ENCODE results near the gene TTLL6.
A peak's percentile ranks its signal among the peaks of the same experiment; 100 is the strongest.

The TTLL6 gene

GRCh38 chr17:48746916-48747444 lies 70.0 kb downstream of the TTLL6 start:
- H4K91ac ChIP-seq (ENCODE audit: low read depth, low read length, poor library complexity), result no peak overlapping the region
- no CpG with 5 or more reads among the region's 21 CpGs for WGBS, 2 donors (ENCODE audit: extremely low coverage in 2 of 2, insufficient read length in 2 of 2, insufficient replicate concordance in 1 of 2)
- peaks cover 0 to 7% of the 10 kb centered on the region in 2 donors for H3K9me3 ChIP-seq (replicated peaks in 1 of 2; ENCODE audit: control insufficient read depth in 2 of 2, insufficient read depth in 1 of 2, low read depth in 1 of 2, low read length in 2 of 2)
- H3K27ac ChIP-seq (replicated peaks; ENCODE audit: low read length), result no peak overlapping the region
- no peak overlapping the region for H3K14ac ChIP-seq (ENCODE audit: low read length)
- no peak overlapping the region for H3K18ac ChIP-seq (ENCODE audit: low read length)
- DNase-seq (ENCODE audit: low spot score), result no peak
- H2BK120ac ChIP-seq (ENCODE audit: low read depth, low read length), result no peak overlapping the region
- no peak overlapping the region for H3K4me3 ChIP-seq (ENCODE audit: low read length in 2 of 2)
- H3K79me1 ChIP-seq (ENCODE audit: low read depth, low read length), result no peaks in the 10 kb centered on the region
- no peak overlapping the region for H3K4ac ChIP-seq (ENCODE audit: low read length)
- peak overlapping the region; percentile 30 for H2AFZ ChIP-seq (ENCODE audit: low read length)
- H4K8ac ChIP-seq (ENCODE audit: low read depth, low read length), result no peak overlapping the region
- H3K4me1 ChIP-seq (ENCODE audit: control insufficient read depth in 2 of 2, insufficient read depth in 1 of 2, low read depth in 1 of 2, low read length in 2 of 2), result no peaks in the 10 kb centered on the region
- H3K36me3 ChIP-seq (replicated peaks in 1 of 2; ENCODE audit: control insufficient read depth in 2 of 2, insufficient read depth in 2 of 2, low read length in 2 of 2), result no peaks in the 10 kb centered on the region
- H3K9ac ChIP-seq (ENCODE audit: low read depth, low read length, poor library complexity), result no peak overlapping the region
- H2BK5ac ChIP-seq (ENCODE audit: low read length), result no peak overlapping the region
- H3K27me3 ChIP-seq (ENCODE audit: control insufficient read depth in 3 of 3, insufficient read depth in 3 of 3, low read depth in 1 of 3, low read length in 3 of 3), result peaks cover 42 to 100% (median 89%) of the 10 kb centered on the region in 3 experiments
- peak overlapping the region; percentile 13 for H3K23ac ChIP-seq (ENCODE audit: low read depth, low read length, poor library complexity)
- no peak overlapping the region for H2AK5ac ChIP-seq (ENCODE audit: low read depth, low read length)
- no peak overlapping the region for H2BK12ac ChIP-seq (ENCODE audit: low read length)
- H3K4me2 ChIP-seq (ENCODE audit: insufficient read depth, low read length, poor library complexity, severe bottlenecking), result no peak overlapping the region
- H2BK15ac ChIP-seq (ENCODE audit: low read length), result no peak overlapping the region

DNA sequence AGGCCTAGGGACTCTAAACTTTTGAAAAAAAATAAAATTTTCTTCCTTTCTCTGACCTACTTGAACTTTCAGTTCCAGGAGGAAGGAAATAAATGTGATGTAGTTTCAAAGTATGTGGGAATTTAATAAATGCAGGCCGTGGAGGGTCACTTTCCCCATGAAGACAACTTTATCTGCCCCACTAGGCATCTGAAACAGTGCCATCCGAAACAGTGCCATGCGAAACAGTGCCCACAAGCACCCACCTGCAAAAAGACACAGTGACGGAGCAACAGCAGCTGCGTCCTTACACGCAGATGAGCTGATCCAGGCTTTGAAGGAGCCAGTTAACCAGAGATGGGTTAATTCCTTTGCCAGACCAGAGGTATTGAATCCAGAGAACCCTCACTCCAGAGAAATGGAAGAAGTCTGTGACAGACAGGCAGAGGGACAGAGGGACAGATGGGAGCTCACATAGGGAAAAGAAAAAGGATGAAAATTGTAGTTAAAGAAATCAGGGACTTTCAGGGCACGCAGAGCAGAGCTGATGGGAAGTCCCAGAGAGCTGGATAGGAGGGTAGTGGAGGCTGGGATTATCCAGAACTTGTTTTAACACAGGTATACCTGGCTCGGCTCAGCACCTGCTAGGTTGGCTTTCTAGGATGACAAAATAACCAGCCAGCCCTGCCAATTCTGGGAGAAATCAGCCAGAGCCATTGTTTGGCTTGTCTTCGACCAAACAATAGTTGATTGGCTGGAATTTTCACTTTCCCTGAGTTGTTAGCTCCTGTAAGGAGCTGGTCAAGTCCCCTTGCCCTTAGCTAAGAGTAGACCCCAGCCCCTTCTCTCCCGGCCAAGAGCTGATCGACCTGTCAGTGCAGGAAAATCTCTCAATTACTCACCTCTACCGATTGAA lies 71.4 kb downstream of the TTLL6 start:
- H3K4ac ChIP-seq (ENCODE audit: low read length), result no peak overlapping the region
- peaks cover 36 to 99% (median 88%) of the 10 kb centered on the region in 3 experiments for H3K27me3 ChIP-seq (ENCODE audit: control insufficient read depth in 3 of 3, insufficient read depth in 3 of 3, low read depth in 1 of 3, low read length in 3 of 3)
- WGBS, 2 donors (ENCODE audit: extremely low coverage in 2 of 2, insufficient read length in 2 of 2, insufficient replicate concordance in 1 of 2), result no CpG with 5 or more reads among the region's 12 CpGs
- H3K14ac ChIP-seq (ENCODE audit: low read length), result no peak overlapping the region
- H2AK5ac ChIP-seq (ENCODE audit: low read depth, low read length), result no peak overlapping the region
- no peaks in the 10 kb centered on the region for H3K4me1 ChIP-seq (ENCODE audit: control insufficient read depth in 2 of 2, insufficient read depth in 1 of 2, low read depth in 1 of 2, low read length in 2 of 2)
- H3K79me1 ChIP-seq (ENCODE audit: low read depth, low read length), result no peaks in the 10 kb centered on the region
- no peak overlapping the region for H2BK15ac ChIP-seq (ENCODE audit: low read length)
- no peak overlapping the region for H3K9ac ChIP-seq (ENCODE audit: low read depth, low read length, poor library complexity)
- no peak overlapping the region for H4K91ac ChIP-seq (ENCODE audit: low read depth, low read length, poor library complexity)
- no peak overlapping the region for H3K18ac ChIP-seq (ENCODE audit: low read length)
- no peak overlapping the region for H3K4me3 ChIP-seq (ENCODE audit: low read length in 2 of 2)
- no peak overlapping the region for H3K27ac ChIP-seq (replicated peaks; ENCODE audit: low read length)
- H3K23ac ChIP-seq (ENCODE audit: low read depth, low read length, poor library complexity), result no peak overlapping the region
- no peak overlapping the region for H4K8ac ChIP-seq (ENCODE audit: low read depth, low read length)
- no peak overlapping the region for H3K4me2 ChIP-seq (ENCODE audit: insufficient read depth, low read length, poor library complexity, severe bottlenecking)
- peaks cover 0 to 7% of the 10 kb centered on the region in 2 donors for H3K9me3 ChIP-seq (replicated peaks in 1 of 2; ENCODE audit: control insufficient read depth in 2 of 2, insufficient read depth in 1 of 2, low read depth in 1 of 2, low read length in 2 of 2)
- H2BK12ac ChIP-seq (ENCODE audit: low read length), result no peak overlapping the region
- H2BK5ac ChIP-seq (ENCODE audit: low read length), result no peak overlapping the region
- H3K36me3 ChIP-seq (replicated peaks in 1 of 2; ENCODE audit: control insufficient read depth in 2 of 2, insufficient read depth in 2 of 2, low read length in 2 of 2), result no peaks in the 10 kb centered on the region
- H2AFZ ChIP-seq (ENCODE audit: low read length), result no peak overlapping the region
- no peak overlapping the region for H2BK120ac ChIP-seq (ENCODE audit: low read depth, low read length)
- DNase-seq (ENCODE audit: low spot score), result no peak

DNA sequence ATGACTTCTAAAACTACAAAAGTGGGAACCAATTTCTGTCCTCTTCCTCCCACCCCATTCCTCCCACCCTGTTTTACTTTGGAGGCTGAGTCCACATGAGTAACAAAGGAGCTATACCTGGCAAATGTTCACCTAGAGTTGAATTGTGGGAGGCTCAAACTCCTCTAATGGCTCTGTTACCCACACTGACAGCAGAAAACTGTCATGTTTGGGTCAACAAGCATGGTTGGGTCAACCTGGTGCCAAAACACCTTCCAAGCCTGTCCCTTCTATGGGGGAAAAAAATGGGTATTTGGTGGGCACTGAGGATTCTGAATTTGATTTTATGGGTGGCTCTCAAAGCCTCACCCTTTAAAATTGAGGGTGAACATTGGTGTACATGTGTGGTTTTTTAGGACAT lies 76.5 kb downstream of the TTLL6 start:
- H3K4me2 ChIP-seq (ENCODE audit: insufficient read depth, low read length, poor library complexity, severe bottlenecking), result no peak overlapping the region
- H3K4me3 ChIP-seq (ENCODE audit: low read length in 2 of 2), result no peak overlapping the region
- no peaks in the 10 kb centered on the region for H3K36me3 ChIP-seq (replicated peaks in 1 of 2; ENCODE audit: control insufficient read depth in 2 of 2, insufficient read depth in 2 of 2, low read length in 2 of 2)
- no peak overlapping the region for H3K23ac ChIP-seq (ENCODE audit: low read depth, low read length, poor library complexity)
- H3K9ac ChIP-seq (ENCODE audit: low read depth, low read length, poor library complexity), result no peak overlapping the region
- H2BK120ac ChIP-seq (ENCODE audit: low read depth, low read length), result no peak overlapping the region
- H3K27ac ChIP-seq (replicated peaks; ENCODE audit: low read length), result no peak overlapping the region
- no peak overlapping the region for H3K18ac ChIP-seq (ENCODE audit: low read length)
- no peak overlapping the region for H2BK15ac ChIP-seq (ENCODE audit: low read length)
- no peak overlapping the region for H2BK12ac ChIP-seq (ENCODE audit: low read length)
- no peaks in the 10 kb centered on the region for H3K79me1 ChIP-seq (ENCODE audit: low read depth, low read length)
- H2BK5ac ChIP-seq (ENCODE audit: low read length), result no peak overlapping the region
- H3K14ac ChIP-seq (ENCODE audit: low read length), result no peak overlapping the region
- no peak overlapping the region for H2AK5ac ChIP-seq (ENCODE audit: low read depth, low read length)
- DNase-seq (ENCODE audit: low spot score), result no peak
- peaks cover 32 to 97% (median 93%) of the 10 kb centered on the region in 3 experiments for H3K27me3 ChIP-seq (ENCODE audit: control insufficient read depth in 3 of 3, insufficient read depth in 3 of 3, low read depth in 1 of 3, low read length in 3 of 3)
- peaks cover 0 to 5% of the 10 kb centered on the region in 2 donors for H3K9me3 ChIP-seq (replicated peaks in 1 of 2; ENCODE audit: control insufficient read depth in 2 of 2, insufficient read depth in 1 of 2, low read depth in 1 of 2, low read length in 2 of 2)
- H4K8ac ChIP-seq (ENCODE audit: low read depth, low read length), result no peak overlapping the region
- no peak overlapping the region for H3K4ac ChIP-seq (ENCODE audit: low read length)
- H2AFZ ChIP-seq (ENCODE audit: low read length), result no peak overlapping the region
- no peaks in the 10 kb centered on the region for H3K4me1 ChIP-seq (ENCODE audit: control insufficient read depth in 2 of 2, insufficient read depth in 1 of 2, low read depth in 1 of 2, low read length in 2 of 2)
- no peak overlapping the region for H4K91ac ChIP-seq (ENCODE audit: low read depth, low read length, poor library complexity)

DNA sequence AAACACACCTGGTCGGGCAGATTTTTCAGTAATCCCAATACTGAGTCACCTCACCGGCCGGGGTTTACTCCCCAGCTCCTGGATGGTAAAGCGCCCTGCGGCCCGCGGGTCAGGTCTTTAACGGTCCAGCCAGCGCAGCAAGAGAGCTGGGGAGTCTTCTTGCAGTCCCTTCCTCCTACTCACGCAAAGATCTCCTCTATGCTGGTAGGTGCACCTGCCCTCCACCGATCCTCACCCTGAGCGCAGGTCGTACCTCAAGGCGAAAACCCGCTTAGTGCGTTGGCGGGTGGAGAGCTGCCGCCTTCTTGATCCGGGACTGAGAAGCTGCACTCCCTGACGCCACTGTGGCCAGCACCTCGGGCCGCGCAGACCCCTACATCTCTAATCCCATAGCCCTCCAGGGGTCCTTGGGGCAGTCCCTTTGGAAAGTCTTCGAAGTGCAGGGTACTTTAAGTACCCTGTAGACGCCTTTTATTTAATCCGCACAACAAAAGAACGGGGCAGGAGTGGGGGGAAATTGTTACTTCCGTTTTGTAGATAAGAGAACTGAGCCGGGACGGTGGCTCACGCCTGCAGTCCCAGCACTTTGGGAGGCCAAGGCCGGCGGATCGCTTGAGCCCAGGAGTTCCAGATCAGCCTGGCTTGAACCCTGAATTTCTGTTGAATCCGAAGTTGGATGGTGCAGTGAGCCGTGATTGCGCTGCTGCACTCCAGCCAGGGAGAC lies 78.1 kb downstream of the TTLL6 start:
- WGBS, 2 donors (ENCODE audit: extremely low coverage in 2 of 2, insufficient read length in 2 of 2, insufficient replicate concordance in 1 of 2), result no CpG with 5 or more reads among the region's 37 CpGs
- no peak overlapping the region for H2AK5ac ChIP-seq (ENCODE audit: low read depth, low read length)
- no peaks in the 10 kb centered on the region for H3K79me1 ChIP-seq (ENCODE audit: low read depth, low read length)

More for the DNA sequence above, 78.1 kb downstream of the TTLL6 start:
- H4K91ac ChIP-seq (ENCODE audit: low read depth, low read length, poor library complexity), result no peak overlapping the region
- peaks cover 29 to 97% (median 94%) of the 10 kb centered on the region in 3 experiments for H3K27me3 ChIP-seq (ENCODE audit: control insufficient read depth in 3 of 3, insufficient read depth in 3 of 3, low read depth in 1 of 3, low read length in 3 of 3)
- no peak overlapping the region for H3K27ac ChIP-seq (replicated peaks; ENCODE audit: low read length)
- no peak overlapping the region for H3K14ac ChIP-seq (ENCODE audit: low read length)
- H2BK15ac ChIP-seq (ENCODE audit: low read length), result no peak overlapping the region
- no peak overlapping the region for H4K8ac ChIP-seq (ENCODE audit: low read depth, low read length)
- no peak overlapping the region for H2BK120ac ChIP-seq (ENCODE audit: low read depth, low read length)
- no peaks in the 10 kb centered on the region for H3K36me3 ChIP-seq (replicated peaks in 1 of 2; ENCODE audit: control insufficient read depth in 2 of 2, insufficient read depth in 2 of 2, low read length in 2 of 2)
- no peak for DNase-seq (ENCODE audit: low spot score)
- no peak overlapping the region for H2BK12ac ChIP-seq (ENCODE audit: low read length)
- H3K4me2 ChIP-seq (ENCODE audit: insufficient read depth, low read length, poor library complexity, severe bottlenecking), result no peak overlapping the region
- no peaks in the 10 kb centered on the region for H3K4me1 ChIP-seq (ENCODE audit: control insufficient read depth in 2 of 2, insufficient read depth in 1 of 2, low read depth in 1 of 2, low read length in 2 of 2)
- H3K23ac ChIP-seq (ENCODE audit: low read depth, low read length, poor library complexity), result peak overlapping the region; percentile 38
- H3K4me3 ChIP-seq (ENCODE audit: low read length in 2 of 2), result no peak overlapping the region
- no peak overlapping the region for H2AFZ ChIP-seq (ENCODE audit: low read length)
- H3K4ac ChIP-seq (ENCODE audit: low read length), result no peak overlapping the region
- H3K9ac ChIP-seq (ENCODE audit: low read depth, low read length, poor library complexity), result no peak overlapping the region
- H2BK5ac ChIP-seq (ENCODE audit: low read length), result no peak overlapping the region
- peaks cover 0 to 5% of the 10 kb centered on the region in 2 donors for H3K9me3 ChIP-seq (replicated peaks in 1 of 2; ENCODE audit: control insufficient read depth in 2 of 2, insufficient read depth in 1 of 2, low read depth in 1 of 2, low read length in 2 of 2)
- no peak overlapping the region for H3K18ac ChIP-seq (ENCODE audit: low read length)
